Mesendoderm (in vitro differentiated cells): ENCODE results near the gene KIAA1217.
A peak's percentile ranks its signal among the peaks of the same experiment; 100 is the strongest.

Experiments used
- DNase-seq: peaks from one replicate; pipeline ENCODE4 v3.0.0; 2013
- H2AK5ac ChIP-seq: 2 replicates; pipeline ENCODE4 v1.6.1; 2013; ENCODE audit warnings: low read length, inconsistent platforms
- H2BK120ac ChIP-seq: 2 replicates; pipeline ENCODE4 v1.6.1; 2013; ENCODE audit warnings: low read depth, mild to moderate bottlenecking, low read length, moderate library complexity, mixed read lengths
- H2BK15ac ChIP-seq: replicated peaks from 2 replicates; pipeline ENCODE4 v1.6.1; 2013; ENCODE audit warnings: low read depth, mild to moderate bottlenecking, moderate library complexity
- H2BK5ac ChIP-seq: 2 replicates; pipeline ENCODE4 v1.6.1; 2013; ENCODE audit warnings: low read length, inconsistent platforms
- H3K18ac ChIP-seq: 2 replicates; pipeline ENCODE4 v1.6.1; 2013; ENCODE audit warnings: mild to moderate bottlenecking, low read length, mixed read lengths
- H3K23ac ChIP-seq: one replicate; pipeline ENCODE4 v1.6.1; 2013; ENCODE audit warnings: low read length
- H3K27ac ChIP-seq: 2 replicates; pipeline ENCODE4 v1.5.1; 2013; ENCODE audit warnings: low read depth, mild to moderate bottlenecking, inconsistent platforms, low read length, moderate library complexity
- H3K27me3 ChIP-seq: 2 replicates; pipeline ENCODE4 v1.6.1; 2013; ENCODE audit warnings: low read length, control low read depth, mild to moderate bottlenecking, inconsistent platforms; ENCODE audit not compliant: insufficient read depth, poor library complexity
- H3K36me3 ChIP-seq: 2 replicates; pipeline ENCODE4 v1.6.1; 2013; ENCODE audit warnings: low read length, inconsistent platforms; ENCODE audit not compliant: control insufficient read depth, insufficient read depth
- H3K4ac ChIP-seq: one replicate; pipeline ENCODE4 v1.6.1; 2013; ENCODE audit warnings: low read depth, mild to moderate bottlenecking, low read length, moderate library complexity
- H3K4me1 ChIP-seq: 2 replicates; pipeline ENCODE4 v1.6.1; 2013; ENCODE audit warnings: low read depth, low read length, inconsistent platforms; ENCODE audit not compliant: control insufficient read depth
- H3K4me2 ChIP-seq: 2 replicates; pipeline ENCODE4 v1.6.1; 2013; ENCODE audit warnings: low read length
- H3K4me3 ChIP-seq: 2 replicates; pipeline ENCODE4 v1.5.1; 2013; ENCODE audit warnings: mild to moderate bottlenecking, low read length
- H3K56ac ChIP-seq: one replicate; pipeline ENCODE4 v1.6.1; 2013; ENCODE audit warnings: low read length
- H3K79me1 ChIP-seq: 2 replicates; pipeline ENCODE4 v1.6.1; 2013; ENCODE audit warnings: low read length, inconsistent platforms
- H3K79me2 ChIP-seq: 2 replicates; pipeline ENCODE4 v1.6.1; 2013; ENCODE audit warnings: mild to moderate bottlenecking, low read length; ENCODE audit not compliant: control insufficient read depth, insufficient read depth
- H3K9ac ChIP-seq: 2 replicates; pipeline ENCODE4 v1.6.1; 2013; ENCODE audit warnings: low read length, inconsistent platforms
- H4K5ac ChIP-seq: one replicate; pipeline ENCODE4 v1.6.1; 2013; ENCODE audit warnings: low read length
- H4K8ac ChIP-seq: one replicate; pipeline ENCODE4 v1.6.1; 2013; ENCODE audit warnings: low read depth, mild to moderate bottlenecking, control low read depth, low read length, moderate library complexity
- WGBS: extraction: QIAGEN DNeasy Blood & Tissue Kit; methylation state at CpG from one replicate; pipeline ENCODE4 v1.1.7; 2013; ENCODE audit warnings: low lambda C conversion rate, missing lambda C conversion rate; ENCODE audit not compliant: insufficient coverage; ENCODE audit errors: extremely low coverage; 5-methylcytosine and 5-hydroxymethylcytosine counted together

KIAA1217 gene

DNA sequence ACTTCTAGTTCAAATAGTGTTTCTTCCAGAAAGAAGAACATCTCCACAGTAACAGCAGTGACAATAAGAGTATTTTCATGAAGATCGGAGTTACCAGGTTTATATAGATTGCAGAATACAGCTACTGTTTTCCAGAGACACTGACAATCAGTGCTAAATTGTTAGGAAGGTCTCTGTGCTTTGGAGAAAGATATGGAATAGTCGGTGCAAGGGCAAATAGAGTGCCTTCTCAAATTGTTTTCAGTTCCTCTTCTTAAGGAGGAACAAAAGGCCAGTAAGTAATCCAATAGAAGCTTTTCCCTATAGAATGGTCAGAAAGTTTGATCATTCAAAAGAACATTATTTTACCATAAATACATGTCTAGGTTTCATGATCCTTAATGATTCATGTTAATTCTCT, 2.6 kb upstream of the KIAA1217 start:
- DNase-seq = no peak
- H3K4ac ChIP-seq = no peak overlapping the region
- no peak overlapping the region for H2BK15ac ChIP-seq
- H3K27me3 ChIP-seq = no peaks in the 10 kb centered on the region
- H3K4me1 ChIP-seq = peaks cover 4% of the 10 kb centered on the region
- H3K18ac ChIP-seq = no peak overlapping the region
- H3K9ac ChIP-seq = no peak overlapping the region
- H3K4me3 ChIP-seq = no peak overlapping the region
- WGBS = no CpG with 5 or more reads among the region's 2 CpGs
- no peak overlapping the region for H2AK5ac ChIP-seq
- H3K4me2 ChIP-seq = no peak overlapping the region
- no peaks in the 10 kb centered on the region for H3K79me1 ChIP-seq
- H4K8ac ChIP-seq = no peak overlapping the region
- H3K23ac ChIP-seq = no peak overlapping the region
- no peak overlapping the region for H3K27ac ChIP-seq
- no peaks in the 10 kb centered on the region for H3K79me2 ChIP-seq
- no peaks in the 10 kb centered on the region for H3K36me3 ChIP-seq
- H2BK120ac ChIP-seq = no peak overlapping the region
- no peak overlapping the region for H2BK5ac ChIP-seq
- no peak overlapping the region for H4K5ac ChIP-seq
- no peak overlapping the region for H3K56ac ChIP-seq

DNA sequence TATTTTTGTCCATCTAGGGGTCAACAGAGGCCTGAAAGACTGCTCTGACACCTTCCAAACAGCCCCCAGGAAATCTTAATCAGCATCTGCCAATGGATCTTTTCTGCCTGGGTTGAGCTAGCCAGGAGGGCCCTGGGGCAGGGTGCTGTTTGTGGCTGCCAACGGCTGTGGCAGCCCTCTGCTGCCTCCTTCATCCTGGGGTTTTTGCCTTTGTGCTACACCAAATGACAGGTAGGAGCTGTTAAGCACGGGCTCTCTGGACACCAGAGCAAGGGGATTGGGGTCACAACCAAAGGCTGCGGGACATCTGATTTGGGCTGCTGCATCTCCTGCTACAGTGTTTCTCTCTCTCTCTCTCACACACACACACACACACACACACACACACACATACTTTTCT, 2.0 kb upstream of the KIAA1217 start:
- Histone ChIP-seq H4K8ac (no peak overlapping the region), H3K9ac (no peak overlapping the region), H2BK15ac (no peak overlapping the region), H2BK5ac (no peak overlapping the region), H2BK120ac (no peak overlapping the region), H3K23ac (no peak overlapping the region), H3K4ac (no peak overlapping the region), H3K79me2 (no peaks in the 10 kb centered on the region), H3K18ac (no peak overlapping the region), H2AK5ac (no peak overlapping the region), H3K4me3 (no peak overlapping the region), H3K79me1 (no peaks in the 10 kb centered on the region), H3K4me2 (no peak overlapping the region), H4K5ac (no peak overlapping the region), H3K56ac (no peak overlapping the region), H3K27ac (no peak overlapping the region), H3K36me3 (no peaks in the 10 kb centered on the region), H3K27me3 (no peaks in the 10 kb centered on the region), H3K4me1 (peaks cover 4% of the 10 kb centered on the region)
- DNase-seq = no peak
- no CpG with 5 or more reads among the region's 3 CpGs for WGBS

DNA sequence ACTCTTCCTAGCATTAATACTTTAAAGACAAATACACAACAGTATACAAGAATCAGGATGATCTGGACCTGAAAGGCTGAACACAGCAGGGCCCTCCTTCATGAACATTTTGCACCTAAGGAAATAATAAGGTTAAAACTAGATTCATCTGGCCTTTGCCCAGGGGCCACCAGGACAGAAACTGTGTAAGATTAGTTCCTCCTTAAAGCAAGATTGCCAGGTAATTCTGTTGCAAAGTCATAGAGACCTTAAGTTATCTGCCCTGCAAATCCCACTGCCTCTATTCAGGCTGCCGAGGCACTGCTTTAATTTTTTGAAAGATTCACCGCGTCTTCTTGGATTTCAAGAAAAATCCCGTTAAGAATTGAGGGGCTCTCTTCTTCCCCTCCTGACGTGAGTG, 1.6 kb upstream of the KIAA1217 start:
- Histone ChIP-seq H2BK15ac (no peak overlapping the region), H3K4me1 (peaks cover 2% of the 10 kb centered on the region), H2BK120ac (no peak overlapping the region), H3K4me2 (no peak overlapping the region), H3K79me2 (no peaks in the 10 kb centered on the region), H3K27ac (no peak overlapping the region), H3K18ac (no peak overlapping the region), H3K27me3 (no peaks in the 10 kb centered on the region), H3K56ac (no peak overlapping the region), H2BK5ac (no peak overlapping the region), H3K9ac (no peak overlapping the region), H4K5ac (no peak overlapping the region), H3K36me3 (no peaks in the 10 kb centered on the region), H3K4ac (no peak overlapping the region), H3K23ac (no peak overlapping the region), H3K79me1 (no peaks in the 10 kb centered on the region), H4K8ac (no peak overlapping the region), H2AK5ac (no peak overlapping the region), H3K4me3 (no peak overlapping the region)
- DNase-seq = peak; percentile 8
- WGBS = no CpG with 5 or more reads among the region's 5 CpGs

GRCh38 chr10:24207781-24208611, 942 bp upstream of the KIAA1217 start:
- Histone ChIP-seq H3K56ac (no peak overlapping the region), H2BK5ac (no peak overlapping the region), H2AK5ac (no peak overlapping the region), H3K23ac (no peak overlapping the region), H3K4me2 (no peak overlapping the region), H2BK120ac (no peak overlapping the region), H3K36me3 (no peaks in the 10 kb centered on the region), H3K4ac (no peak overlapping the region), H3K27ac (no peak overlapping the region), H3K79me1 (no peaks in the 10 kb centered on the region), H4K8ac (no peak overlapping the region), H4K5ac (no peak overlapping the region), H3K4me1 (peaks cover 2% of the 10 kb centered on the region), H3K27me3 (no peaks in the 10 kb centered on the region), H3K18ac (peak overlapping the region; percentile 77), H3K79me2 (no peaks in the 10 kb centered on the region), H3K4me3 (no peak overlapping the region), H2BK15ac (peak overlapping the region; percentile 42), H3K9ac (no peak overlapping the region)
- peak; percentile 53 for DNase-seq
- no CpG with 5 or more reads among the region's 13 CpGs for WGBS

DNA sequence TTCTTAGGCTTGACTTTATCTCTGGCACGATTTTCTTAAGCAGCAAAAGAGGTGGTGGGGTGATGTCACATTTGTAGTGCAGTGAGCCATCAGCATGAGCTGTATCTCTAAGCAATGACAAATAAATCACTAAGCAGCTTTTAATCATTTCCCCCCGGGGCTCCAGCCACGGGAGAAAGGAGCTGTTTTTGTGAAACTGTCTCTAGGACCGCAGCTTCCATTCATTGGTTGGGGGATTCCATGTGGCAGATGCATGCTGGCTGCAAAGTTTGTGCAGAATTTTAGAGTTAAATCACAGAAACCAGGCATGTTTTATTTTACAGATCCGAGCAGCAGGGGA, 464 bp downstream of the KIAA1217 start:
- Histone ChIP-seq H4K8ac (no peak overlapping the region), H3K4me2 (peak overlapping the region; percentile 48), H3K4ac (no peak overlapping the region), H3K79me1 (no peaks in the 10 kb centered on the region), H3K56ac (peak overlapping the region; percentile 70), H4K5ac (no peak overlapping the region), H3K27ac (peak overlapping the region; percentile 88), H3K79me2 (no peaks in the 10 kb centered on the region), H3K9ac (peak overlapping the region; percentile 60), H3K23ac (no peak overlapping the region), H2BK120ac (no peak overlapping the region), H2AK5ac (no peak overlapping the region), H2BK15ac (no peak overlapping the region), H3K4me1 (peaks cover 2% of the 10 kb centered on the region), H3K27me3 (no peaks in the 10 kb centered on the region), H2BK5ac (no peak overlapping the region), H3K4me3 (peak overlapping the region; percentile 22), H3K36me3 (no peaks in the 10 kb centered on the region), H3K18ac (peak overlapping the region; percentile 87)
- no CpG with 5 or more reads among the region's 5 CpGs for WGBS
- peak; percentile 60 for DNase-seq
